ENCODE data around the gene PHKB. TPM values are rescaled to one million over a fixed set of nuclear protein-coding genes. Genes with fewer than 3 reads are reported as not detected.

PHKB gene
- total RNA-seq (2013), result 58.9 TPM
- polyA plus RNA-seq, result 10 to 100 TPM; 49.8 to 53.1 (median 50.8) TPM
- 36.2 and 36.9 TPM in 2 replicates for polyA minus RNA-seq
- total RNA-seq, result 18.7 to 79.4 (median 57.3) reads per million in 11 experiments

DNA sequence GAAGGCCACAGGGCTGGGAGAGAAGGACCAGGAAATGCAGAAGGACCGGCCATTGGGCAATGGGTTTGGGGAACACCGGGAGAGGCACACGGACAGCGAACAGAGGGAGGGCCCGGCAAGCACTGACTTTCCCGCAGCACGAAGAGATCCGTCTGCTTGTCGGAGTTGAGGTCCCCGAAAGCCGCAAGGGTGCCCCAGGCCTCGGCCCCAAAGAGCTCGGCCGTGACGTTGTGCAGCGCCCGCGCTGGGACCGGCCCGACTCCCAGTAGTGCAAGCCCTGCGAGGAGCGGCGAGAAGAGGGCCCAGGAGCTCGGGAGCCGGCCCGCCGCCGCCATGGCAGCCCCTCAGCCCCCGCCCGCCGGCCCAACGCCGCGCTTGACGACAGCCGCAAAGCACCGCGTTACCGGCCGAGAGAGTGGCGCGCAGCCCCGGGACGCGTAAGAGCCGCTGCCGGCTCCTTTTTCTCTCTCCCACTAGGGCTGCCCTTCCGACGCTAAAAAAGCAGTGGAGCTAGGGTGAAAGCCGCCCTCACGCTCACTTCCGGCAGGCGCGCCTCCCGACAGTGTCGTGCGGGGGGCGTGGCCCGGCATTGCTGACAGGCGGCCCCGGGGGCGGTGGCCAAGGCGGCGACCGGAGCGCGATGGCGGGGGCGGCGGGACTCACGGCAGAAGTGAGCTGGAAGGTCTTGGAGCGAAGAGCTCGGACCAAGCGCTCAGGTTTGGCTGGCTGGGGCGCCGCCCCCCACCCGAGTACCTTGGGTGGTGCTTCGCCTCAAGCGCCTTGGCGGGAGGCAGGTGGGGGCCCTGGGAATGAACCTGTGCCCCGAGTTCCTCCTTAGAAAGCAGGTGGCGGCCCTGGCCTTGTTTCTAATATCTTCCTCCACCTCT lies at the start of gene PHKB, which contains the start of gene ITFG1:
Gene PHKB, plus strand, starts transcription at position 621 of the 887 bp plus-strand sequence. Its CDS starts 20 bp downstream, at position 641.
Gene ITFG1, minus strand, starts transcription at position 353 of the 887 bp plus-strand sequence. Its CDS starts 18 bp downstream, at position 335.
- peaks cover 19 to 53% of the 10 kb centered on the region in 2 donors for H3K36me3 ChIP-seq (replicated peaks in 1 of 2; ENCODE audit: control insufficient read depth in 1 of 2, insufficient read depth in 2 of 2, low read length in 2 of 2)
- H3K36me3 Mint-ChIP-seq, result peaks cover 25 to 36% of the 10 kb centered on the region in 2 donors
- peak within 1 kb of the TSS; percentile 90 for H3K4me2 ChIP-seq (replicated peaks; ENCODE audit: extremely low read depth, low read length, poor library complexity, severe bottlenecking)
- peak within 1 kb of the TSS; percentile 96 to 98 for H3K27ac ChIP-seq (ENCODE audit: low read depth in 1 of 2, low read length in 2 of 2)
- H3K9me3 Mint-ChIP-seq, result no peaks in the 10 kb centered on the region
- peak within 1 kb of the TSS; percentile 98 for H2AFZ ChIP-seq (ENCODE audit: insufficient read depth, low read depth, low read length, poor library complexity, severe bottlenecking)
- H3K9me3 ChIP-seq (replicated peaks in 1 of 2; ENCODE audit: control insufficient read depth in 1 of 2, insufficient read depth in 1 of 2, low read length in 2 of 2), result no peaks in the 10 kb centered on the region
- no peaks in the 10 kb centered on the region for H3K27me3 ChIP-seq (ENCODE audit: control insufficient read depth in 2 of 2, insufficient read depth in 2 of 2, low read length in 2 of 2)
- H3K4me1 Mint-ChIP-seq, result peaks cover 52% of the 10 kb centered on the region
- under 1% methylated on average over 80 of the region's 82 CpGs for WGBS (ENCODE audit: insufficient coverage)
- peaks cover 22% of the 10 kb centered on the region for H4K20me1 ChIP-seq (ENCODE audit: insufficient read depth, low read length)
- peak within 1 kb of the TSS; percentile 86 to 99 (median 90) for H3K4me3 ChIP-seq (replicated peaks in 1 of 3; ENCODE audit: low read depth in 2 of 3, low read length in 3 of 3)
- DNase-seq, result peak; percentile 79 to 87 (median 82)
- H3K27me3 Mint-ChIP-seq (ENCODE audit: low read depth in 3 of 3), result peaks cover 0 to 1% (median 0%) of the 10 kb centered on the region in 3 donors
- intact Hi-C loops (cut with micrococcal nuclease), result loop anchor here (5.0 to 10.0 kb wide), 3 partner anchors 319 to 634 kb away; partner anchors contain the start of genes DNAJA2 (in 1 of the 2) and NETO2 (in 1 of the 2)
- H3K4me1 ChIP-seq (ENCODE audit: control insufficient read depth in 1 of 2, insufficient read depth in 2 of 2, low read length in 2 of 2), result peaks cover 18 to 30% of the 10 kb centered on the region in 2 donors
- TF ChIP-seq, protein P1, sequence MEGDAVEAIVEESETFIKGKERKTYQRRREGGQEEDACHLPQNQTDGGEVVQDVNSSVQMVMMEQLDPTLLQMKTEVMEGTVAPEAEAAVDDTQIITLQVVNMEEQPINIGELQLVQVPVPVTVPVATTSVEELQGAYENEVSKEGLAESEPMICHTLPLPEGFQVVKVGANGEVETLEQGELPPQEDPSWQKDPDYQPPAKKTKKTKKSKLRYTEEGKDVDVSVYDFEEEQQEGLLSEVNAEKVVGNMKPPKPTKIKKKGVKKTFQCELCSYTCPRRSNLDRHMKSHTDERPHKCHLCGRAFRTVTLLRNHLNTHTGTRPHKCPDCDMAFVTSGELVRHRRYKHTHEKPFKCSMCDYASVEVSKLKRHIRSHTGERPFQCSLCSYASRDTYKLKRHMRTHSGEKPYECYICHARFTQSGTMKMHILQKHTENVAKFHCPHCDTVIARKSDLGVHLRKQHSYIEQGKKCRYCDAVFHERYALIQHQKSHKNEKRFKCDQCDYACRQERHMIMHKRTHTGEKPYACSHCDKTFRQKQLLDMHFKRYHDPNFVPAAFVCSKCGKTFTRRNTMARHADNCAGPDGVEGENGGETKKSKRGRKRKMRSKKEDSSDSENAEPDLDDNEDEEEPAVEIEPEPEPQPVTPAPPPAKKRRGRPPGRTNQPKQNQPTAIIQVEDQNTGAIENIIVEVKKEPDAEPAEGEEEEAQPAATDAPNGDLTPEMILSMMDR (IDR thresholded peaks at IDR 0.05), result no peak
- H3K9ac ChIP-seq (ENCODE audit: insufficient read depth, low read length, poor library complexity, severe bottlenecking), result peak within 1 kb of the TSS; percentile 94
- peak within 1 kb of the TSS; percentile 96 to 99 (median 97) for H3K27ac Mint-ChIP-seq
- H3K4me3 Mint-ChIP-seq, result peak within 1 kb of the TSS; percentile 97 to 100
- H3K79me2 ChIP-seq (ENCODE audit: insufficient read depth, low read length), result peaks cover 72% of the 10 kb centered on the region

DNA sequence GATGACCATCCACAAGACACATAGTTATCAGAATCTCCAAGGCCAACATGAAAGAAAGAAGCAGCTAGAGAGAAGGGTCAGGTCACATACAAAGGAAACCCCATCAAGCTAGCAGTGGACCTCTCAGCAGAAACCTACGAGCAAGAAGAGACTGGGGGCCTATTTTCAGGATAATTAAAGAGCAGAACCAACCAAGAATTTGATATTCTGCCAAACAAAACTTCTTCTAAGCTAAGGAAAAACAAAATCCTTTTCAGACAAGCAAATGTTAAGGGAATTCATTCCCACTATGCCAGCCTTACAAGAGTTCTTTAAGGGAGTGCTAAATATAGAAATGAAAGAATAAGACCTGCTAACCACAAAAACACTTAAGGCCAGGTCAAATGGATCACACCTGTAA lies 48.1 kb upstream of the PHKB start:
- no peaks in the 10 kb centered on the region for H3K9me3 ChIP-seq (replicated peaks in 1 of 2; ENCODE audit: control insufficient read depth in 1 of 2, insufficient read depth in 1 of 2, low read length in 2 of 2)
- DNase-seq, result no peak
- no peak overlapping the region for H3K4me3 ChIP-seq (replicated peaks in 1 of 3; ENCODE audit: low read depth in 2 of 3, low read length in 3 of 3)
- no peak overlapping the region for H2AFZ ChIP-seq (ENCODE audit: insufficient read depth, low read depth, low read length, poor library complexity, severe bottlenecking)
- no peak overlapping the region for H3K4me2 ChIP-seq (replicated peaks; ENCODE audit: extremely low read depth, low read length, poor library complexity, severe bottlenecking)
- H3K36me3 ChIP-seq (replicated peaks in 1 of 2; ENCODE audit: control insufficient read depth in 1 of 2, insufficient read depth in 2 of 2, low read length in 2 of 2), result peaks cover 0 to 19% of the 10 kb centered on the region in 2 donors
- H3K4me1 ChIP-seq (ENCODE audit: control insufficient read depth in 1 of 2, insufficient read depth in 2 of 2, low read length in 2 of 2), result no peaks in the 10 kb centered on the region
- H3K27me3 ChIP-seq (ENCODE audit: control insufficient read depth in 2 of 2, insufficient read depth in 2 of 2, low read length in 2 of 2), result no peaks in the 10 kb centered on the region
- TF ChIP-seq, protein P1 (IDR thresholded peaks at IDR 0.05), result no peak
- H3K27ac ChIP-seq (ENCODE audit: low read depth in 1 of 2, low read length in 2 of 2), result no peak overlapping the region
- H3K36me3 Mint-ChIP-seq, result peaks cover 31 to 53% of the 10 kb centered on the region in 2 donors
- intact Hi-C loops (cut with micrococcal nuclease), result no loop called here
- no peaks in the 10 kb centered on the region for H3K27me3 Mint-ChIP-seq (ENCODE audit: low read depth in 3 of 3)
- no peak overlapping the region for H3K27ac Mint-ChIP-seq
- H3K4me3 Mint-ChIP-seq, result no peak overlapping the region
- peaks cover 0 to 6% (median 0%) of the 10 kb centered on the region in 7 donors for H3K9me3 Mint-ChIP-seq
- no peaks in the 10 kb centered on the region for H3K4me1 Mint-ChIP-seq
- H3K79me2 ChIP-seq (ENCODE audit: insufficient read depth, low read length), result no peaks in the 10 kb centered on the region
- no peak overlapping the region for H3K9ac ChIP-seq (ENCODE audit: insufficient read depth, low read length, poor library complexity, severe bottlenecking)
- whole genome bisulfite sequencing (ENCODE audit: insufficient coverage), result no CpG with 5 or more reads among the region's 1 CpG
- H4K20me1 ChIP-seq (ENCODE audit: insufficient read depth, low read length), result peaks cover 5% of the 10 kb centered on the region

Measured in CD14-positive monocyte (primary cell).